K562 treated with DMSO at 1 percent for 12 hours (cell line): ENCODE results near the gene KCNK16. TPM values are rescaled to one million over a fixed set of nuclear protein-coding genes. Genes with fewer than 3 reads are reported as not detected.

Experiments used
- total RNA-seq: library from RNA; unstranded; fragments of 300-600 nt; gene quantifications from 2 replicates; pipeline ENCODE4 v1.2.3, GENCODE V29; 2022; ENCODE audit not compliant: insufficient read depth

The KCNK16 gene
- not detected in 2 replicates for total RNA-seq

DNA sequence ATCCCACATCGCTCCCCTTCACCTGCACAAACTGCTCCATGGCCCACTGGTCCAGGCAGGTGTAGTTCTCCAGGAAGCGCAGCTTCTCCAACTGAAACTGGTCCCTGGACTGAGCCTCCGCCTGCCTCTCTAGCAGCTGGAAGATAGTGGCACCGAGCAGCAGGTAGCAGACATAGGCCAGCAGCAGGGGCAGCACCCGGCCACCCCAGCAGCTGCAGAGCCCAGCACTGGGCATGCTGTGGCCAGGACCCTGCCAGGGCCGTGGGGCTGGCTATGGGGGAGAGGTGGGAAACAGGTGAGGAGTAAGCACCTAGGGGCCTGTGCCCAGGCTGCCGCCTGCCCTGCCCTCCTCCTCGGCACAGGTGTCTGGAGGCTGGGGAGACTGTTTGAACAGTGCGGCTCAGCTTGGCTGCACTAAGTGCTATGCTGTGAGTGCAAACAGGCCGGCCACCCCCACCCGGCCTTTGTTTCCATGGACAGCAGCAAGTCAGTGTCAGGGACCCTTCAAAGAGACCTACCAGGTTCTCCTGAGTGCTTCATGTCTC is at the start of gene KCNK16:
KCNK16 (minus strand) TSS at position 397 of the 545 bp plus-strand sequence; CDS start at position 235, 162 bp downstream.

GRCh38 chr6:39314273-39314795 is 8.2 kb downstream of the KCNK16 start, which contains the start of gene KCNK17:
Gene KCNK17, minus strand, starts transcription at chr6:39314419. Its CDS starts 99 bp downstream, at chr6:39314320.

Other genes starting within 250 kb of the KCNK16 start
- 6.9 and 12.2 TPM in 2 replicates for gene SAYSD1, start 207.5 kb downstream of the KCNK16 start, total RNA-seq
- 11.8 and 19.0 TPM in 2 replicates for gene KCNK5, start 93.2 kb downstream of the KCNK16 start, total RNA-seq
- not detected in 2 replicates for gene KCNK17, start 8.3 kb downstream of the KCNK16 start, total RNA-seq